ENCODE data around the gene ABCD2. TPM values are rescaled to one million over a fixed set of nuclear protein-coding genes. Genes with fewer than 3 reads are reported as not detected.
"Not testable (repeated sequence)": the region's sequence is repeated elsewhere in the genome, so short reads cannot be mapped to it uniquely, and the experiment has no call there.

Gene ABCD2
- total and polyA plus RNA-seq, 8 donors, result 0.08 to 0.52 (median 0.13) TPM

DNA sequence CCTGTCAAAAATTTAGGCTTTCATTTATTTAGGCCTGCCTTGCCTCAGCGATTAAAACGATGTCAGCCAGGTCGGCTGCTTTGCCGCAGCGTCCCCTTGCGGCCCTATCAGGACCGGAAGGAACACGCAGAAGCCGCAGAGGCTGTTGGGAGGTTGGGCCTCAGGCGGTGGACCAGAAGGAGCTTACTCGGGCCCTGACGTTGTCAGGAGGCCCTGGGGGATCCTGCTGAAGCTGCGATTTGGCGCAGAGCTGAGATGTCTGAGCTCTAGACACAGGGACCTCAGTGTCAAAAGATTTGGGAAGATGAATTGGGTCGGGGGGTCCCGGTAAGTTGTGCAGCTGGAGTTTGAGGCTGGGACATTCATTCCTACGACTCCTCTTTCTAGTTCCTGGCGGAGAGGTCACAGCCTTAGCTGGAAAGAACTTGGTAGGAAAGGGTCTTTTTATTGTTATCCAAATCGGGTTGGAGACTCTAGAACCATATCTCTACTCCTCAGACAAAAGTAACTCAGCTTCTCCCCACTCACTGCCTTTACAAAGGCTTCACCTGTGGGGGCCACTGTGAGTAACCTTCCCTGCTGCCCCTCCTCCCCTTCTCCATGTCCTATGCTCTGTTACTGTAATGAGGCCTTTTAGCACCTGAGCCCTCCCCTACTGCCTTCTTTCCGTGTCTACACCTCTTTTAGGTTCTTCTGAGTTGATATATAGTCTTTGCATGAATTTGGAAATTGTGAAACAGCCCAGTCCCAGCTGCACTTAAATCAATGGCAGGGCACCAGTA lies 6.6 kb upstream of the ABCD2 start:
- intact Hi-C loops (cut with DNase I), result no loop called here

DNA sequence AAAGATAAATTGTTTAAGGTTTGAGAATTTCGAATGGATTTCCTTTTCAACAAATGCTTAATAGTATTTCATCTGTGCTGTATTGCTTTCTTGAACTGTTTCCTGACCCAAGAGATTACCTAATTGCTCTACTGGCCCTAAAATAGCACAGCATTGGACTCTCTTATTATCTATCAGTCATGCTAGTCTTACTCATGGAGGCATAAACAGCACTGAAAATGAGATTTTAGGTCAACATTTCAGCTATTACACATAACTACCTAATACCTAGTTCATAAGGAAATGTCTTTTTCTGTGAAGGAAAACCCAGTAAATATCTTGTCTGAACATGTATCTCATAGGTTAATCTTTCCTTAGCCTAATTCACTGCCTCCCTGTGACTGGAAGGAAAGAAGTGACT lies 4.3 kb upstream of the ABCD2 start:
- H3K27ac ChIP-seq, result no peak overlapping the region
- no peak for ATAC-seq
- no peaks in the 10 kb centered on the region for H3K9me3 ChIP-seq

More for the DNA sequence above, 6.6 kb upstream of the ABCD2 start:
- peak in 1 of 4 donors; percentile 32 for DNase-seq
- Histone ChIP-seq H3K27ac (no peak overlapping the region), H3K4me1 (no peaks in the 10 kb centered on the region), H3K27me3 (no peaks in the 10 kb centered on the region), H3K9me3 (no peaks in the 10 kb centered on the region), H3K4me3 (no peak overlapping the region), H3K36me3 (no peaks in the 10 kb centered on the region)
- ATAC-seq, result no peak
- TF ChIP-seq, protein P1, sequence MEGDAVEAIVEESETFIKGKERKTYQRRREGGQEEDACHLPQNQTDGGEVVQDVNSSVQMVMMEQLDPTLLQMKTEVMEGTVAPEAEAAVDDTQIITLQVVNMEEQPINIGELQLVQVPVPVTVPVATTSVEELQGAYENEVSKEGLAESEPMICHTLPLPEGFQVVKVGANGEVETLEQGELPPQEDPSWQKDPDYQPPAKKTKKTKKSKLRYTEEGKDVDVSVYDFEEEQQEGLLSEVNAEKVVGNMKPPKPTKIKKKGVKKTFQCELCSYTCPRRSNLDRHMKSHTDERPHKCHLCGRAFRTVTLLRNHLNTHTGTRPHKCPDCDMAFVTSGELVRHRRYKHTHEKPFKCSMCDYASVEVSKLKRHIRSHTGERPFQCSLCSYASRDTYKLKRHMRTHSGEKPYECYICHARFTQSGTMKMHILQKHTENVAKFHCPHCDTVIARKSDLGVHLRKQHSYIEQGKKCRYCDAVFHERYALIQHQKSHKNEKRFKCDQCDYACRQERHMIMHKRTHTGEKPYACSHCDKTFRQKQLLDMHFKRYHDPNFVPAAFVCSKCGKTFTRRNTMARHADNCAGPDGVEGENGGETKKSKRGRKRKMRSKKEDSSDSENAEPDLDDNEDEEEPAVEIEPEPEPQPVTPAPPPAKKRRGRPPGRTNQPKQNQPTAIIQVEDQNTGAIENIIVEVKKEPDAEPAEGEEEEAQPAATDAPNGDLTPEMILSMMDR (IDR thresholded peaks at IDR 0.05), result no peak

DNA sequence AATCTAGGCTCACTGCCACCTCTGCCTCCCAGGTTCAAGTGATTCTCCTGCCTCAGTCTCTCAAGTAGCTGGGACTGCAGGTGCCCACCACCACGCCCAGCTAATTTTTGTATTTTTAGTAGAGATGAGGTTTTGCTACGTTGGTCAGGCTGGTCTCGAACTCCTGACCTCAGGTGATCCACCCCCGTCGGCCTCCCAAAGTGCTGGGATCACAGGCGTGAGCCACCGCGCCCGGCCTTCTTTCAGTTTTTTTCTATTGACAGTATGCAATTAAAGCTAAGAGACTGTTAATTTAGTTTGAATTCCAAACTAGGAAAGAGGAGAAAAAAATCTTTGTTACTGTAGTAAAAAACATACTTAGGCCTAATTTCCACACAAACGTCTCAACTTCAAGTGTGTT lies 3.6 kb upstream of the ABCD2 start:
- H3K9me3 ChIP-seq; H3K27me3 ChIP-seq; H3K4me1 ChIP-seq; H3K27ac ChIP-seq; H3K4me3 ChIP-seq; H3K36me3 ChIP-seq; intact Hi-C loops (cut with DNase I); ATAC-seq: not testable (repeated sequence)
- DNase-seq, result peak in 1 of 4 donors; percentile 33

More for the DNA sequence above, 4.3 kb upstream of the ABCD2 start:
- Histone ChIP-seq H3K36me3 (no peaks in the 10 kb centered on the region), H3K4me1 (peaks cover 0 to 5% of the 10 kb centered on the region in 2 donors), H3K27me3 (no peaks in the 10 kb centered on the region), H3K4me3 (no peak overlapping the region)
- no peak for DNase-seq
- TF ChIP-seq, protein P1 (IDR thresholded peaks at IDR 0.05), result no peak
- intact Hi-C loops (cut with DNase I), result no loop called here

DNA sequence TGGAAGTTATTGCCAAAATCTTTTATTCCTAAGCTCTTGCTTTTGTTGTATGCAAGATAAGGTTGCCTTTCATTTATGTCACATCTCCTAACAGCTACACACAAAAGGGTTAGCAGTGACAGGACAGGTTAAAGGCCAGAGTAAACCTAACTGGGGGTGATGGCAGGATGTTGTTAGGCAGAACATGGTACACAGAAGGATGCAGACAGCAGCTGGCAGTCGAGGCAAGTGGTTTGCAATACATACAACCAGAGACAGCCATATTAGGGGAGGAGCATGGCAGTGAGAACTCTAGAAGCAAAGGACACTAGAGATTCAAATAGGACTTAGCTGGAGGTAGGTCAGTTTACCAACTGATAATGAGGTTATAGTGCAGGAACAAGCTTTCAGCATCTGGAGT lies 2.7 kb upstream of the ABCD2 start:
- no peak overlapping the region for H3K27ac ChIP-seq
- ATAC-seq (no peak), DNase-seq (no peak)
- no peaks in the 10 kb centered on the region for H3K27me3 ChIP-seq
- peaks cover 0 to 6% of the 10 kb centered on the region in 2 donors for H3K4me1 ChIP-seq
- intact Hi-C loops (cut with DNase I), result no loop called here
- no peaks in the 10 kb centered on the region for H3K36me3 ChIP-seq
- no peak overlapping the region for H3K4me3 ChIP-seq
- no peaks in the 10 kb centered on the region for H3K9me3 ChIP-seq
- TF ChIP-seq, protein P1 (IDR thresholded peaks at IDR 0.05), result no peak

DNA sequence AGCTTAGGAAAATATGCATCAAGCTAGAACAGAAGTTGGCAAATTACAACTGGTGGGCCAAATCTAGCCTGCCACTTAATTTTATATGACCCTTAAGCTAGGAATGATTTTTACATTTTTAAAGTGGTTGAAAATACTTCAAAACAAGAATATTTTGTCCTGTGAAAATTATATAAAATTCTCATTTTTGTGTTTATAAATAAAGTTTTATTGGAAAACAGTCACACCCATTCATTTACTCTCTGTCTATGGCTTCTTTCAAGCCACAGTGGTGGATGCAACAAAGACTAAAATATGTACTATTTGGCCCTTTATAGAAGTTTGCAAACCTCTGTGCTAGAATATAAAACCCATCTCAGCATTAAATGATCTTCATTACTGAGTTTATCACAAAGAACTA lies 2.1 kb upstream of the ABCD2 start:
- Histone ChIP-seq H3K27me3 (no peaks in the 10 kb centered on the region), H3K36me3 (no peaks in the 10 kb centered on the region), H3K4me1 (peaks cover 0 to 6% of the 10 kb centered on the region in 2 donors), H3K27ac (no peak overlapping the region), H3K4me3 (no peak overlapping the region), H3K9me3 (no peaks in the 10 kb centered on the region)
- TF ChIP-seq, protein P1 (IDR thresholded peaks at IDR 0.05), result no peak
- ATAC-seq (no peak), DNase-seq (no peak)
- intact Hi-C loops (cut with DNase I), result no loop called here

All from left lung (tissue), 10 donors.